Vagina (tissue), 2 donors: ENCODE measurements around the gene PTPRD.

ENCODE experiments used
- CTCF ChIP-seq, 3 experiments: fragments of 450-650 bp in 2 of 3; fragments of 200-600 bp in 1 of 3; sonication (generic) in 1 of 3; IDR thresholded peaks; one replicate each; pipeline ENCODE4 v1.5.1; 2017 to 2019; ENCODE audit warnings: antibody characterized with exemption in 3 of 3, mild to moderate bottlenecking in 2 of 3, moderate library complexity in 2 of 3
- POLR2AphosphoS5 ChIP-seq, 2 donors: sonication (generic); formaldehyde crosslinking; IDR thresholded peaks; one replicate each; pipeline ENCODE4 v1.9.0; 2017; ENCODE audit warnings: antibody characterized with exemption in 2 of 2, mild to moderate bottlenecking in 2 of 2, low read depth in 1 of 2; ENCODE audit not compliant: insufficient read depth in 1 of 2

- TF ChIP-seq CTCF (IDR thresholded peaks at IDR 0.05) (no peak), POLR2AphosphoS5 (IDR thresholded peaks at IDR 0.05; ENCODE audit: insufficient read depth in 1 of 2, low read depth in 1 of 2) (no peak)
Observed at GRCh38 chr9:8627976-8628679, 1984.7 kb downstream of the PTPRD start.
